GM12801 (cell line): ENCODE data around the gene PFN3.

ENCODE experiments used
- CTCF ChIP-seq: IDR thresholded peaks from one replicate; pipeline ENCODE4 v1.5.1; 2011; ENCODE audit warnings: control low read depth; ENCODE audit not compliant: insufficient read length; ENCODE audit errors: extremely low read depth

The PFN3 gene

GRCh38 chr5:177357459-177358351 lies 42.8 kb downstream of the PFN3 start, which contains the start of gene RGS14:
TSS of gene RGS14 (plus strand) at chr5:177357924. CDS start at chr5:177358025, 101 bp downstream.
- no peak for TF ChIP-seq CTCF

GRCh38 chr5:177357146-177357458 lies 43.4 kb downstream of the PFN3 start:
- no peak for TF ChIP-seq CTCF

- no peak for TF ChIP-seq CTCF
These were observed 43.7 kb downstream of the PFN3 start for GRCh38 chr5:177356746-177357145.

GRCh38 chr5:177355868-177356168 lies 44.6 kb downstream of the PFN3 start:
- TF ChIP-seq CTCF: no peak

- no peak for TF ChIP-seq CTCF
These were observed 45.1 kb downstream of the PFN3 start for GRCh38 chr5:177355162-177355867.

- TF ChIP-seq CTCF: no peak
These were observed 45.8 kb downstream of the PFN3 start for GRCh38 chr5:177354711-177355110.

- no peak for TF ChIP-seq CTCF
These were observed 46.2 kb downstream of the PFN3 start for GRCh38 chr5:177354256-177354655.
